DND-41 (cell line): ENCODE data around the gene MITF.
"Not testable (repeated sequence)": the region's sequence is repeated elsewhere in the genome, so short reads cannot be mapped to it uniquely, and the experiment has no call there.

Source experiments
- ATAC-seq: fragments of 200-7000 bp; cut with Tn5 transposase; 3 replicates; pipeline ENCODE4 v1.9.1; 2021; ENCODE audit warnings: low read depth; ENCODE audit not compliant: insufficient read depth
- DNase-seq: peaks from one replicate; pipeline ENCODE4 v3.0.0-alpha.2; 2020
- H2AFZ ChIP-seq: 2 replicates; pipeline ENCODE4 v1.6.0; 2012; ENCODE audit warnings: low read depth, low read length
- H3K27ac ChIP-seq: 2 replicates; pipeline ENCODE4 v1.5.1; 2012; ENCODE audit warnings: low read length, inconsistent platforms
- H3K27me3 ChIP-seq: fragments of 200-600 bp; sonication (generic); 2 replicates; pipeline ENCODE4 v1.6.0; 2012; ENCODE audit warnings: low read length, mild to moderate bottlenecking, inconsistent platforms; ENCODE audit not compliant: insufficient read depth, poor library complexity
- H3K36me3 ChIP-seq: 2 replicates; pipeline ENCODE4 v1.5.1; 2012; ENCODE audit warnings: low read length, inconsistent platforms; ENCODE audit not compliant: insufficient read depth
- H3K4me1 ChIP-seq: 2 replicates; pipeline ENCODE4 v1.5.1; 2012; ENCODE audit warnings: mild to moderate bottlenecking, low read length; ENCODE audit not compliant: insufficient read depth
- H3K4me2 ChIP-seq: 2 replicates; pipeline ENCODE4 v1.6.0; 2012; ENCODE audit warnings: mild to moderate bottlenecking, moderate library complexity, low read length, inconsistent platforms; ENCODE audit not compliant: insufficient read depth
- H3K4me3 ChIP-seq, 2 experiments: fragments of 200-600 bp in 1 of 2; shearing (Covaris generic) in 1 of 2; 2 replicates each; pipeline ENCODE4 v1.5.1; 2012 to 2016; ENCODE audit warnings: inconsistent platforms in 2 of 2, low read length in 2 of 2, mild to moderate bottlenecking in 2 of 2, low read depth in 1 of 2, moderate library complexity in 1 of 2
- H3K79me2 ChIP-seq: 2 replicates; pipeline ENCODE4 v1.6.0; 2012; ENCODE audit warnings: low read length, inconsistent platforms; ENCODE audit not compliant: insufficient read depth
- H3K9ac ChIP-seq: 2 replicates; pipeline ENCODE4 v1.6.0; 2012; ENCODE audit warnings: low read depth, mild to moderate bottlenecking, inconsistent platforms, low read length, moderate library complexity
- H3K9me3 ChIP-seq: 2 replicates; pipeline ENCODE4 v1.5.1; 2012; ENCODE audit warnings: low read length, moderate library complexity, mild to moderate bottlenecking, inconsistent platforms; ENCODE audit not compliant: insufficient read depth, severe bottlenecking
- H4K20me1 ChIP-seq: 2 replicates; pipeline ENCODE4 v1.6.0; 2012; ENCODE audit warnings: low read length; ENCODE audit not compliant: insufficient read depth
- EZH2 ChIP-seq: IDR thresholded peaks from 3 replicates; pipeline ENCODE4 v1.6.1; 2012; ENCODE audit warnings: borderline replicate concordance, low read depth, mild to moderate bottlenecking, moderate library complexity, low read length, inconsistent platforms; ENCODE audit not compliant: severe bottlenecking
- TF ChIP-seq, protein P1 (sequence below): IDR thresholded peaks from 2 replicates; pipeline ENCODE4 v1.5.1; 2012; ENCODE audit warnings: borderline replicate concordance, low read length, moderate library complexity, mild to moderate bottlenecking; ENCODE audit not compliant: poor library complexity, severe bottlenecking; ENCODE audit errors: extremely low read depth

Gene MITF

DNA sequence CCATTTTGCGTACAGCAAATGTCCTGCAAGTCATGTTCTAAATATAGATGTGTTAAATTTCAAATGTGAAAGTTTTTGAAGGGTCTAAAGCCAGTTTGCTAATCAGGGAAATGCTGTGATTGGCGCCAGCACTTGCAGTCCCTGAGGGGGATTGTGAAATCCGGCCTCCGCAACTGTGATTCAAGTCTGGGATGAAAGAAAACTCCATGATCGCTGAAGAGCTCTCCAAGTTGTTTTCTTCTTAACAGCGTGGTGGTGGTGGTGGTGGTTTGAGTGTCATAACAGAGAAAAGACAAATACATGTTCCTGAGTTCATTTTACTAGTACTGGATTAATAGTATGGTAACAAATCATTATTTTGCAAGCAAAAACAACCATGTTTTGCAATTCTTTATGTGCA, 51.8 kb downstream of the MITF start:
- Histone ChIP-seq H3K9ac (no peak overlapping the region), H3K36me3 (no peaks in the 10 kb centered on the region), H2AFZ (no peak overlapping the region; the same call in 1 of the 2 replicates), H4K20me1 (no peaks in the 10 kb centered on the region), H3K79me2 (no peaks in the 10 kb centered on the region), H3K27me3 (peaks cover 9% of the 10 kb centered on the region), H3K9me3 (no peaks in the 10 kb centered on the region), H3K4me1 (no peaks in the 10 kb centered on the region), H3K27ac (no peak overlapping the region), H3K4me2 (no peak overlapping the region), H3K4me3 (no peak overlapping the region)
- TF ChIP-seq, protein P1, sequence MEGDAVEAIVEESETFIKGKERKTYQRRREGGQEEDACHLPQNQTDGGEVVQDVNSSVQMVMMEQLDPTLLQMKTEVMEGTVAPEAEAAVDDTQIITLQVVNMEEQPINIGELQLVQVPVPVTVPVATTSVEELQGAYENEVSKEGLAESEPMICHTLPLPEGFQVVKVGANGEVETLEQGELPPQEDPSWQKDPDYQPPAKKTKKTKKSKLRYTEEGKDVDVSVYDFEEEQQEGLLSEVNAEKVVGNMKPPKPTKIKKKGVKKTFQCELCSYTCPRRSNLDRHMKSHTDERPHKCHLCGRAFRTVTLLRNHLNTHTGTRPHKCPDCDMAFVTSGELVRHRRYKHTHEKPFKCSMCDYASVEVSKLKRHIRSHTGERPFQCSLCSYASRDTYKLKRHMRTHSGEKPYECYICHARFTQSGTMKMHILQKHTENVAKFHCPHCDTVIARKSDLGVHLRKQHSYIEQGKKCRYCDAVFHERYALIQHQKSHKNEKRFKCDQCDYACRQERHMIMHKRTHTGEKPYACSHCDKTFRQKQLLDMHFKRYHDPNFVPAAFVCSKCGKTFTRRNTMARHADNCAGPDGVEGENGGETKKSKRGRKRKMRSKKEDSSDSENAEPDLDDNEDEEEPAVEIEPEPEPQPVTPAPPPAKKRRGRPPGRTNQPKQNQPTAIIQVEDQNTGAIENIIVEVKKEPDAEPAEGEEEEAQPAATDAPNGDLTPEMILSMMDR, result no peak
- no peak for TF ChIP-seq EZH2
- no peak for DNase-seq
- ATAC-seq, result no peak

- no peaks in the 10 kb centered on the region for H3K9me3 ChIP-seq
- H3K27me3 ChIP-seq, result peaks cover 9% of the 10 kb centered on the region
- H3K9ac ChIP-seq, result no peak overlapping the region
- DNase-seq (no peak), ATAC-seq (no peak)
- no peaks in the 10 kb centered on the region for H3K4me1 ChIP-seq
- H2AFZ ChIP-seq, result no peak overlapping the region
- H3K4me2 ChIP-seq, result no peak overlapping the region
- no peaks in the 10 kb centered on the region for H4K20me1 ChIP-seq
- no peaks in the 10 kb centered on the region for H3K79me2 ChIP-seq
- no peaks in the 10 kb centered on the region for H3K36me3 ChIP-seq
- no peak for TF ChIP-seq EZH2
- TF ChIP-seq, protein P1, result no peak
- H3K4me3 ChIP-seq, result no peak overlapping the region
- H3K27ac ChIP-seq, result no peak overlapping the region
Observed at GRCh38 chr3:69791919-69792399, 52.7 kb downstream of the MITF start.

DNA sequence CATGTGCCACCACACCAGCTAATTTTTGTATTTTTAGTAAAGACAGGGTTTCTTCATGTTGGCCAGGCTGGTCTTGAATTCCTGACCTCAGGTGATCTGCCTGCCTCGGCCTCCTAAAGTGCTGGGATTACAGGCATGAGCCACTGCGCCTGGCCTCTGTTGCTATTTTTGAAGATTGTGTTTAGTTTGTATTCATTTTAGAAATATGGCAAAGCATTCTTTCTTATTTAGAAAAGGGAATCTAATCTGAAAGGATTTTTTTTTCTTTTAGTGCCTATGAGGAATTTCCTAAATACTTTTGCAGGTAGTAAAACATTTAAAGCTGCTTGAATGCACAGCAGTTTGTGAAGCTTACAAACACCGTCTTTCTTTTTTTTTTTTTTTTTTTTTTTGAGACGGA, 56.9 kb downstream of the MITF start:
- not testable (repeated sequence) for H3K4me1 ChIP-seq, H3K27ac ChIP-seq, H3K9me3 ChIP-seq, H4K20me1 ChIP-seq, H3K79me2 ChIP-seq, ATAC-seq, H3K4me2 ChIP-seq, H3K36me3 ChIP-seq, H3K4me3 ChIP-seq, H3K27me3 ChIP-seq, DNase-seq, H3K9ac ChIP-seq, H2AFZ ChIP-seq

DNA sequence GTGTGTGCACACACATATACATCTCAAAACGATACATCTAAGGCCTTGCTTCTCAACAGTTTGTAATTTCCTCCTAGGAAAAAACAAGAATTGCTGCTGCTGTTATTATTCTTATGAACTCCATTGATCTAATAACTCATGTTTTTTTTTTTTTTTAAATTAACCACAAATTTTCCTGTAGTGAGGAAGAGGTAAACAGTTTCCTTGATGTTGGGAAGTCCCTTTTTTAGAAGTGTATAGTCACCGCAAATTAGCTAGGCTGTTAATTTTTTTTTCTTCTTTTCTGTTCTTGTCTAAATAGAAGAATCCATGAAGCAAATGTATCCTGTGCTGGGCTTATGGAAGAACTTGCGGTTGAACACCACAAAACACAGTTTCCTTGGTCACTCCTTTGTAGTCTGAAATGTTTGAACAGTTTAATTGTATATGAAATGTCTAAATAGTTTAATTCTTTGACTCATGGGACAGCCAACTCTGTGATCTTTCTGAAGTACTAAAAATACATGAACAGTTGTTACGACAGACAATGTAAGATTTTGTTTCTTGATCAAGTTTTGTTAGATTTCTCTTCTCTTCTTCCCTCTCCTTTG, 64.5 kb downstream of the MITF start:
- H3K27ac ChIP-seq, result no peak overlapping the region

More for the DNA sequence above, 64.5 kb downstream of the MITF start:
- no peaks in the 10 kb centered on the region for H3K4me1 ChIP-seq
- H3K4me2 ChIP-seq, result no peak overlapping the region
- H2AFZ ChIP-seq, result no peak overlapping the region
- TF ChIP-seq, protein P1, result no peak
- no peak for TF ChIP-seq EZH2
- H3K9ac ChIP-seq, result no peak overlapping the region
- H3K9me3 ChIP-seq, result no peaks in the 10 kb centered on the region
- no peak for DNase-seq
- H3K36me3 ChIP-seq, result no peaks in the 10 kb centered on the region
- no peaks in the 10 kb centered on the region for H3K79me2 ChIP-seq
- no peaks in the 10 kb centered on the region for H4K20me1 ChIP-seq
- no peak for ATAC-seq
- H3K27me3 ChIP-seq, result no peaks in the 10 kb centered on the region
- no peak overlapping the region for H3K4me3 ChIP-seq
